ENCODE data around the gene SDHC.

SDHC gene

GRCh38 chr1:161314201-161314981 lies at the start of gene SDHC (continued):
- no peak for TF ChIP-seq ZBTB44 (tag by site-specific recombination; IDR thresholded peaks at IDR 0.05)
- TF ChIP-seq ZNF830 (tag by site-specific recombination; IDR thresholded peaks at IDR 0.05; ENCODE audit: low read depth), result no peak
- TF ChIP-seq, protein P1, sequence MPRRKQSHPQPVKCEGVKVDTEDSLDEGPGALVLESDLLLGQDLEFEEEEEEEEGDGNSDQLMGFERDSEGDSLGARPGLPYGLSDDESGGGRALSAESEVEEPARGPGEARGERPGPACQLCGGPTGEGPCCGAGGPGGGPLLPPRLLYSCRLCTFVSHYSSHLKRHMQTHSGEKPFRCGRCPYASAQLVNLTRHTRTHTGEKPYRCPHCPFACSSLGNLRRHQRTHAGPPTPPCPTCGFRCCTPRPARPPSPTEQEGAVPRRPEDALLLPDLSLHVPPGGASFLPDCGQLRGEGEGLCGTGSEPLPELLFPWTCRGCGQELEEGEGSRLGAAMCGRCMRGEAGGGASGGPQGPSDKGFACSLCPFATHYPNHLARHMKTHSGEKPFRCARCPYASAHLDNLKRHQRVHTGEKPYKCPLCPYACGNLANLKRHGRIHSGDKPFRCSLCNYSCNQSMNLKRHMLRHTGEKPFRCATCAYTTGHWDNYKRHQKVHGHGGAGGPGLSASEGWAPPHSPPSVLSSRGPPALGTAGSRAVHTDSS (tag by site-specific recombination; IDR thresholded peaks at IDR 0.05), result no peak
- no peak for TF ChIP-seq HOXD13 (CRISPR knock-in tag; IDR thresholded peaks at IDR 0.05; ENCODE audit: borderline replicate concordance)
- TF ChIP-seq ZNF549 (tag by site-specific recombination; IDR thresholded peaks at IDR 0.05), result no peak
- TF ChIP-seq KLF7 (tag by site-specific recombination; IDR thresholded peaks at IDR 0.05; ENCODE audit: borderline replicate concordance), result peak; percentile 9; the same call in 1 of the 2 replicates
- 0 out of 2 replicates have a peak, but pooled peaks have one; percentile 40 for TF ChIP-seq ZBTB8A (tag by site-specific recombination; IDR thresholded peaks at IDR 0.05)
- no peak for TF ChIP-seq ZNF768 (tag by site-specific recombination; IDR thresholded peaks at IDR 0.05)
- TF ChIP-seq EGR2 (tag by site-specific recombination; IDR thresholded peaks at IDR 0.05; ENCODE audit: low read depth), result no peak
- TF ChIP-seq ZNF639 (tag by site-specific recombination; IDR thresholded peaks at IDR 0.05), result peak; percentile 74
- TF ChIP-seq ZNF184 (tag by site-specific recombination; IDR thresholded peaks at IDR 0.05), result no peak
- TF ChIP-seq, protein P2, sequence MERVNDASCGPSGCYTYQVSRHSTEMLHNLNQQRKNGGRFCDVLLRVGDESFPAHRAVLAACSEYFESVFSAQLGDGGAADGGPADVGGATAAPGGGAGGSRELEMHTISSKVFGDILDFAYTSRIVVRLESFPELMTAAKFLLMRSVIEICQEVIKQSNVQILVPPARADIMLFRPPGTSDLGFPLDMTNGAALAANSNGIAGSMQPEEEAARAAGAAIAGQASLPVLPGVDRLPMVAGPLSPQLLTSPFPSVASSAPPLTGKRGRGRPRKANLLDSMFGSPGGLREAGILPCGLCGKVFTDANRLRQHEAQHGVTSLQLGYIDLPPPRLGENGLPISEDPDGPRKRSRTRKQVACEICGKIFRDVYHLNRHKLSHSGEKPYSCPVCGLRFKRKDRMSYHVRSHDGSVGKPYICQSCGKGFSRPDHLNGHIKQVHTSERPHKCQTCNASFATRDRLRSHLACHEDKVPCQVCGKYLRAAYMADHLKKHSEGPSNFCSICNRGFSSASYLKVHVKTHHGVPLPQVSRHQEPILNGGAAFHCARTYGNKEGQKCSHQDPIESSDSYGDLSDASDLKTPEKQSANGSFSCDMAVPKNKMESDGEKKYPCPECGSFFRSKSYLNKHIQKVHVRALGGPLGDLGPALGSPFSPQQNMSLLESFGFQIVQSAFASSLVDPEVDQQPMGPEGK (tag by site-specific recombination; IDR thresholded peaks at IDR 0.05), result peak; percentile 96
- TF ChIP-seq, protein P3, sequence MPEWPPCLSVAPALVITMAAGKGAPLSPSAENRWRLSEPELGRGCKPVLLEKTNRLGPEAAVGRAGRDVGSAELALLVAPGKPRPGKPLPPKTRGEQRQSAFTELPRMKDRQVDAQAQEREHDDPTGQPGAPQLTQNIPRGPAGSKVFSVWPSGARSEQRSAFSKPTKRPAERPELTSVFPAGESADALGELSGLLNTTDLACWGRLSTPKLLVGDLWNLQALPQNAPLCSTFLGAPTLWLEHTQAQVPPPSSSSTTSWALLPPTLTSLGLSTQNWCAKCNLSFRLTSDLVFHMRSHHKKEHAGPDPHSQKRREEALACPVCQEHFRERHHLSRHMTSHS (tag by site-specific recombination; IDR thresholded peaks at IDR 0.05), result no peak
- TF ChIP-seq HOXA7 (CRISPR knock-in tag; IDR thresholded peaks at IDR 0.05; ENCODE audit: borderline replicate concordance), result no peak
- TF ChIP-seq ZNF394 (tag by site-specific recombination; IDR thresholded peaks at IDR 0.05; ENCODE audit: borderline replicate concordance), result peak; percentile 66; the same call in 1 of the 2 replicates
- no peak for TF ChIP-seq ZBTB49 (tag by site-specific recombination; IDR thresholded peaks at IDR 0.05; ENCODE audit: low read depth)
- TF ChIP-seq, protein P4, sequence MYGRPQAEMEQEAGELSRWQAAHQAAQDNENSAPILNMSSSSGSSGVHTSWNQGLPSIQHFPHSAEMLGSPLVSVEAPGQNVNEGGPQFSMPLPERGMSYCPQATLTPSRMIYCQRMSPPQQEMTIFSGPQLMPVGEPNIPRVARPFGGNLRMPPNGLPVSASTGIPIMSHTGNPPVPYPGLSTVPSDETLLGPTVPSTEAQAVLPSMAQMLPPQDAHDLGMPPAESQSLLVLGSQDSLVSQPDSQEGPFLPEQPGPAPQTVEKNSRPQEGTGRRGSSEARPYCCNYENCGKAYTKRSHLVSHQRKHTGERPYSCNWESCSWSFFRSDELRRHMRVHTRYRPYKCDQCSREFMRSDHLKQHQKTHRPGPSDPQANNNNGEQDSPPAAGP (tag by site-specific recombination; IDR thresholded peaks at IDR 0.05), result peak; percentile 74; the same call in 1 of the 2 replicates
- TF ChIP-seq MZF1 (tag by site-specific recombination; IDR thresholded peaks at IDR 0.05; ENCODE audit: borderline replicate concordance), result no peak
- TF ChIP-seq ZNF777 (tag by site-specific recombination; IDR thresholded peaks at IDR 0.05; ENCODE audit: borderline replicate concordance), result peak; percentile 52; the same call in 1 of the 2 replicates
- no peak for TF ChIP-seq PRDM1 (tag by site-specific recombination; IDR thresholded peaks at IDR 0.05)
- TF ChIP-seq ZNF692 (tag by site-specific recombination; IDR thresholded peaks at IDR 0.05), result 0 out of 2 replicates have a peak, but pooled peaks have one; percentile 52
- TF ChIP-seq, protein P5, sequence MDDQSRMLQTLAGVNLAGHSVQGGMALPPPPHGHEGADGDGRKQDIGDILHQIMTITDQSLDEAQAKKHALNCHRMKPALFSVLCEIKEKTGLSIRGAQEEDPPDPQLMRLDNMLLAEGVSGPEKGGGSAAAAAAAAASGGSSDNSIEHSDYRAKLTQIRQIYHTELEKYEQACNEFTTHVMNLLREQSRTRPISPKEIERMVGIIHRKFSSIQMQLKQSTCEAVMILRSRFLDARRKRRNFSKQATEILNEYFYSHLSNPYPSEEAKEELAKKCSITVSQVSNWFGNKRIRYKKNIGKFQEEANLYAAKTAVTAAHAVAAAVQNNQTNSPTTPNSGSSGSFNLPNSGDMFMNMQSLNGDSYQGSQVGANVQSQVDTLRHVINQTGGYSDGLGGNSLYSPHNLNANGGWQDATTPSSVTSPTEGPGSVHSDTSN (CRISPR knock-in tag; IDR thresholded peaks at IDR 0.05), result no peak
- TF ChIP-seq SCRT1 (tag by site-specific recombination; IDR thresholded peaks at IDR 0.05; ENCODE audit: borderline replicate concordance), result no peak
- TF ChIP-seq ZNF140 (tag by site-specific recombination; IDR thresholded peaks at IDR 0.05), result no peak
